Colon (tissue), 2 donors: ENCODE measurements around the gene NSMCE1.

Source experiments
- FAIRE-seq: peaks from 2 replicates; lab custom pipeline; 2012; peaks lifted over from hg19 to GRCh38; lab: Jason Lieb, UNC
- donor health status: control.
- donor health status: control.

Gene NSMCE1

GRCh38 chr16:27268376-27269299 is at the start of gene NSMCE1:
Gene NSMCE1, minus strand, starts transcription at chr16:27268772. Its CDS starts 11,202 bp downstream, at chr16:27257570.
- no peak for FAIRE-seq

- FAIRE-seq = no peak
Measured at GRCh38 chr16:27317738-27318391, 49.3 kb upstream of the NSMCE1 start.

GRCh38 chr16:27317320-27317719 is 48.7 kb upstream of the NSMCE1 start:
- no peak for FAIRE-seq

- no peak for FAIRE-seq
Measured at GRCh38 chr16:27316038-27316680, 47.6 kb upstream of the NSMCE1 start.

- FAIRE-seq = no peak
Measured at GRCh38 chr16:27315333-27316037, 46.9 kb upstream of the NSMCE1 start.

- FAIRE-seq = no peak
Measured at GRCh38 chr16:27314986-27315332, 46.4 kb upstream of the NSMCE1 start.

- no peak for FAIRE-seq
Measured at GRCh38 chr16:27314161-27314723, 45.7 kb upstream of the NSMCE1 start.

- no peak for FAIRE-seq
Measured at GRCh38 chr16:27313422-27314160, 45.0 kb upstream of the NSMCE1 start, which contains the start of gene IL4R. Gene IL4R, plus strand, starts transcription at chr16:27313974. Its CDS starts 26,230 bp downstream, at chr16:27340204.

- FAIRE-seq = no peak
Measured at GRCh38 chr16:27312580-27313421, 44.2 kb upstream of the NSMCE1 start.

- no peak for FAIRE-seq
Measured at GRCh38 chr16:27311897-27312303, 43.3 kb upstream of the NSMCE1 start.

- no peak for FAIRE-seq
Measured at GRCh38 chr16:27311448-27311830, 42.9 kb upstream of the NSMCE1 start.

- FAIRE-seq = no peak
Measured at GRCh38 chr16:27310576-27311447, 42.2 kb upstream of the NSMCE1 start.

GRCh38 chr16:27308792-27309191 is 40.2 kb upstream of the NSMCE1 start:
- FAIRE-seq = no peak

GRCh38 chr16:27305839-27306442 is 37.4 kb upstream of the NSMCE1 start:
- FAIRE-seq = no peak

GRCh38 chr16:27304881-27305745 is 36.5 kb upstream of the NSMCE1 start:
- FAIRE-seq = no peak

- FAIRE-seq = no peak
Measured at GRCh38 chr16:27304102-27304501, 35.5 kb upstream of the NSMCE1 start.

- FAIRE-seq = no peak
Measured at GRCh38 chr16:27303256-27304100, 34.9 kb upstream of the NSMCE1 start.
